ENCODE measurements around the gene YWHAQ.

DNA sequence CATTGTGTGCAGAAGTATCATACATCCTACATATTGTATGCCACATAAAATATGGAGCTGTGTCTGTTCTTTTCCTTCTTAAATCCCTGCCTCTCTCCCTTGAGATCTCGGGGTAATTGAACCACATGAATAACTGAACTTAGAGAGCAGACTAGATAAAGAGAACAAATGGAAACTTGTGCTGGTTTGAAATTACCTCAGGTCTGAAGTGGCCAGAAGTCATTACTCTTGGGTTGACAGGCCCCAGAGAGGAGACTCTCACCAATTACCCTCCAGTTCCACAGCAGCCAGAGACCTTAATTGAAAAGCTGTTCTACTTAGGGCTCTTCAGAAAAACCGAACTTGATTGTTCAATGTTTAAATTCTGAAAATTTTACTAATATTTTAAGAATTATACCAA is 70.2 kb downstream of the YWHAQ start:
- TF ChIP-seq POLR2A (IDR thresholded peaks at IDR 0.05): no peak
- TF ChIP-seq, protein P1, sequence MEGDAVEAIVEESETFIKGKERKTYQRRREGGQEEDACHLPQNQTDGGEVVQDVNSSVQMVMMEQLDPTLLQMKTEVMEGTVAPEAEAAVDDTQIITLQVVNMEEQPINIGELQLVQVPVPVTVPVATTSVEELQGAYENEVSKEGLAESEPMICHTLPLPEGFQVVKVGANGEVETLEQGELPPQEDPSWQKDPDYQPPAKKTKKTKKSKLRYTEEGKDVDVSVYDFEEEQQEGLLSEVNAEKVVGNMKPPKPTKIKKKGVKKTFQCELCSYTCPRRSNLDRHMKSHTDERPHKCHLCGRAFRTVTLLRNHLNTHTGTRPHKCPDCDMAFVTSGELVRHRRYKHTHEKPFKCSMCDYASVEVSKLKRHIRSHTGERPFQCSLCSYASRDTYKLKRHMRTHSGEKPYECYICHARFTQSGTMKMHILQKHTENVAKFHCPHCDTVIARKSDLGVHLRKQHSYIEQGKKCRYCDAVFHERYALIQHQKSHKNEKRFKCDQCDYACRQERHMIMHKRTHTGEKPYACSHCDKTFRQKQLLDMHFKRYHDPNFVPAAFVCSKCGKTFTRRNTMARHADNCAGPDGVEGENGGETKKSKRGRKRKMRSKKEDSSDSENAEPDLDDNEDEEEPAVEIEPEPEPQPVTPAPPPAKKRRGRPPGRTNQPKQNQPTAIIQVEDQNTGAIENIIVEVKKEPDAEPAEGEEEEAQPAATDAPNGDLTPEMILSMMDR (IDR thresholded peaks at IDR 0.05): no peak
- TF ChIP-seq EP300 (IDR thresholded peaks at IDR 0.05): no peak
